GM12875 (cell line): ENCODE measurements around the gene MYO15B.

Source experiments
- H3K4me3 ChIP-seq: one replicate; pipeline ENCODE4 v1.5.1; 2011; ENCODE audit warnings: low read depth, low read length, control low read depth
- TF ChIP-seq, protein P1 (sequence below): IDR thresholded peaks from 2 replicates; pipeline ENCODE4 v1.5.1; 2011; ENCODE audit warnings: low read depth, mild to moderate bottlenecking, control low read depth, inconsistent platforms, low read length, moderate library complexity, borderline replicate concordance; ENCODE audit not compliant: insufficient read depth

MYO15B gene

GRCh38 chr17:75658237-75658636 lies 70.6 kb downstream of the MYO15B start:
- H3K4me3 ChIP-seq: no peak overlapping the region
- TF ChIP-seq, protein P1, sequence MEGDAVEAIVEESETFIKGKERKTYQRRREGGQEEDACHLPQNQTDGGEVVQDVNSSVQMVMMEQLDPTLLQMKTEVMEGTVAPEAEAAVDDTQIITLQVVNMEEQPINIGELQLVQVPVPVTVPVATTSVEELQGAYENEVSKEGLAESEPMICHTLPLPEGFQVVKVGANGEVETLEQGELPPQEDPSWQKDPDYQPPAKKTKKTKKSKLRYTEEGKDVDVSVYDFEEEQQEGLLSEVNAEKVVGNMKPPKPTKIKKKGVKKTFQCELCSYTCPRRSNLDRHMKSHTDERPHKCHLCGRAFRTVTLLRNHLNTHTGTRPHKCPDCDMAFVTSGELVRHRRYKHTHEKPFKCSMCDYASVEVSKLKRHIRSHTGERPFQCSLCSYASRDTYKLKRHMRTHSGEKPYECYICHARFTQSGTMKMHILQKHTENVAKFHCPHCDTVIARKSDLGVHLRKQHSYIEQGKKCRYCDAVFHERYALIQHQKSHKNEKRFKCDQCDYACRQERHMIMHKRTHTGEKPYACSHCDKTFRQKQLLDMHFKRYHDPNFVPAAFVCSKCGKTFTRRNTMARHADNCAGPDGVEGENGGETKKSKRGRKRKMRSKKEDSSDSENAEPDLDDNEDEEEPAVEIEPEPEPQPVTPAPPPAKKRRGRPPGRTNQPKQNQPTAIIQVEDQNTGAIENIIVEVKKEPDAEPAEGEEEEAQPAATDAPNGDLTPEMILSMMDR: no peak

DNA sequence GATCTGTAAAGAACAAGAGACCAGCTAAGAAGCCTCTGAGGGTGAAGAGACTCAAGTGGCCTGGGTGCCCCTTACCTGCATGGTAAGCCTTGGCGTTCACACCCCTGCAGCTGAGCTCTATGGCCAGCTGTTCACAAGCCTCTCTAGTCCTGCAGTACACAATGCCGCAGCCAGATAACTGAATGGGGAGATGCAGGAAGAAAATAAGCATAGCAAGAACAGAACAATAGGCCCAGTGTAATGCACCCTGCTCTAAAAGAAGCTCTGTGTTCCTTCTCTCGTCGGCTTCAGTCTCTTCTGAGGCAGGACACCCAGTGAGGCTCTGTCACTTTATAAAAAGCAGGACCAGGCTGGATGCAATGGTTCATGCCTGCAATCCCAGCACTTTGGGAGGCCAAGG lies 73.9 kb downstream of the MYO15B start:
- H3K4me3 ChIP-seq: no peak overlapping the region
- TF ChIP-seq, protein P1: no peak

DNA sequence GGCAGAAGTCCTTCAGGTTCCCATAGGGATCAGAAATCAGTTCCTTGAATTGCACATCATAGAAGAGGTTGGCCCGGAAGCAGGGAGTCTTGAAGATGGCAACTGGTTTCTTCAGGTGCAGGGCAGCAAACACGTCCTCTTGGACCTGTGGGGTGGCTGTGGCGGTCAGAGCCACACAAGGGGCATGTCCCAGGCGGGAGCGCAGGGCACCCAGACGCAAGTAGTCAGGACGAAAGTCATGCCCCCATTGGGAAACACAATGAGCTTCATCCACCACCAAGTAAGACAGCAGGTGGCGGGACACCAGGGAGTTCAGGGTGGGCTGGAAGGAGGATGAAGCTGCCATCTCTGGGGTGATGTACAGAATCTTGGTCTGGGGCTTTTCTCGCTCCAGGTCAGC lies 74.9 kb downstream of the MYO15B start:
- TF ChIP-seq, protein P1: no peak
- H3K4me3 ChIP-seq: no peak overlapping the region

DNA sequence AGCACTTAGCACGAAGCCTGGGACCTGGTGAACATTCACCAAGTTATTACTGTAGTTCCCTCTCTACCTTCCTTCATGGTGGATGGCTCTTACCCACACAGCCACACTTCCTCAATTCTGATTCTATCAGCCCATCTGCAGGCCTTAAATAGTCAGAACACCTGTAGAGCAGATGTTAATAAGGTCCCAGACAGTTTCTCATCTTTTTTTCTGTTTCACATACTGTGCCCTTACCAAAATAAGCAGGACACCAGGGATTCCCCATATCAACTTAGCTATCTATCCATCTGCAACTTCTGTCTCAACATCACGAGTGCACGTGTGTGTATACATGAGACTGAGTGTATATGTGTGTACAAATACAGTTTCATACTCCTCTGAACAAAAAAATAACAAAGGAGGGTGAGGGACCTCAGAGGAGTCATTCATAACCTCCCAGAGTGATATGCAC lies 76.5 kb downstream of the MYO15B start:
- H3K4me3 ChIP-seq: no peak overlapping the region
- TF ChIP-seq, protein P1: no peak

GRCh38 chr17:75665981-75666380 lies 78.4 kb downstream of the MYO15B start:
- TF ChIP-seq, protein P1: no peak
- H3K4me3 ChIP-seq: no peak overlapping the region

- TF ChIP-seq, protein P1: no peak
- peak within 1 kb of the TSS; percentile 65 for H3K4me3 ChIP-seq
Measured at GRCh38 chr17:75666959-75667790, 79.6 kb downstream of the MYO15B start, which contains the start of the genes RECQL5 and SAP30BP. Gene RECQL5, minus strand, starts transcription at chr17:75667154. Its CDS starts 597 bp downstream, at chr17:75666557. Gene SAP30BP, plus strand, starts transcription at chr17:75667338. Its CDS starts 35 bp downstream, at chr17:75667373.

GRCh38 chr17:75667825-75668224 lies 80.2 kb downstream of the MYO15B start:
- TF ChIP-seq, protein P1: no peak
- H3K4me3 ChIP-seq: peak overlapping the region; percentile 65
